SK-N-SH (cell line): ENCODE measurements around the gene ERICH3.

ENCODE experiments used
- RAD21 ChIP-seq: IDR thresholded peaks from 2 replicates; pipeline ENCODE4 v1.6.1; 2012; ENCODE audit warnings: mild to moderate bottlenecking, low read length
- TEAD4 ChIP-seq: IDR thresholded peaks from 2 replicates; pipeline ENCODE4 v1.4.0; 2012; ENCODE audit warnings: mild to moderate bottlenecking, borderline replicate concordance; ENCODE audit not compliant: insufficient read depth
- TF ChIP-seq, protein P1 (sequence below): IDR thresholded peaks from 2 replicates; pipeline ENCODE4; 2012
- TF ChIP-seq, protein P2 (sequence below): IDR thresholded peaks from 2 replicates; pipeline ENCODE4 v1.6.1; 2012; ENCODE audit warnings: mild to moderate bottlenecking, low read depth, low read length, moderate library complexity
- TF ChIP-seq, protein P3 (sequence below): IDR thresholded peaks from 2 replicates; pipeline ENCODE4 v1.4.0; 2012; ENCODE audit warnings: low read depth

DNA sequence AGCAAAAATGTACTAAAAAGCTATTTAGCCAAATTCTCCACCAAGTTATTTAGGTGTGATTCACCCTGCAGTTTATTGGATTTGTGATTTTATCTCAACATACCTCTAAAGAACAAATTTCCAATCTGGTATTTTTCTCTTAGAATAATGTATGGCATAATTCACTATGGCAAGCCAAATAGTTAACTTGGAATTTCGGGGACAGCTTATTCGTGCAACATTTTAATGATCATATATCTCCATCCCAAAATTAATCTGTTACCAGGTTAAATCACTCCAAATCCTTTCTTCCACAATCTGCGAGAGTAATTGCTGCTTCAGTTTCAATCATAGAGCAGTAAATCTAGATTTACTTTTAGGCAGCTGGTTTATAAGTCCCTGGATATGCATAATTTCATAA, 53.4 kb downstream of the ERICH3 start:
- TF ChIP-seq, protein P1, sequence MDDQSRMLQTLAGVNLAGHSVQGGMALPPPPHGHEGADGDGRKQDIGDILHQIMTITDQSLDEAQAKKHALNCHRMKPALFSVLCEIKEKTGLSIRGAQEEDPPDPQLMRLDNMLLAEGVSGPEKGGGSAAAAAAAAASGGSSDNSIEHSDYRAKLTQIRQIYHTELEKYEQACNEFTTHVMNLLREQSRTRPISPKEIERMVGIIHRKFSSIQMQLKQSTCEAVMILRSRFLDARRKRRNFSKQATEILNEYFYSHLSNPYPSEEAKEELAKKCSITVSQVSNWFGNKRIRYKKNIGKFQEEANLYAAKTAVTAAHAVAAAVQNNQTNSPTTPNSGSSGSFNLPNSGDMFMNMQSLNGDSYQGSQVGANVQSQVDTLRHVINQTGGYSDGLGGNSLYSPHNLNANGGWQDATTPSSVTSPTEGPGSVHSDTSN = no peak
- TF ChIP-seq RAD21 (no peak), TEAD4 (no peak)
- TF ChIP-seq, protein P2, sequence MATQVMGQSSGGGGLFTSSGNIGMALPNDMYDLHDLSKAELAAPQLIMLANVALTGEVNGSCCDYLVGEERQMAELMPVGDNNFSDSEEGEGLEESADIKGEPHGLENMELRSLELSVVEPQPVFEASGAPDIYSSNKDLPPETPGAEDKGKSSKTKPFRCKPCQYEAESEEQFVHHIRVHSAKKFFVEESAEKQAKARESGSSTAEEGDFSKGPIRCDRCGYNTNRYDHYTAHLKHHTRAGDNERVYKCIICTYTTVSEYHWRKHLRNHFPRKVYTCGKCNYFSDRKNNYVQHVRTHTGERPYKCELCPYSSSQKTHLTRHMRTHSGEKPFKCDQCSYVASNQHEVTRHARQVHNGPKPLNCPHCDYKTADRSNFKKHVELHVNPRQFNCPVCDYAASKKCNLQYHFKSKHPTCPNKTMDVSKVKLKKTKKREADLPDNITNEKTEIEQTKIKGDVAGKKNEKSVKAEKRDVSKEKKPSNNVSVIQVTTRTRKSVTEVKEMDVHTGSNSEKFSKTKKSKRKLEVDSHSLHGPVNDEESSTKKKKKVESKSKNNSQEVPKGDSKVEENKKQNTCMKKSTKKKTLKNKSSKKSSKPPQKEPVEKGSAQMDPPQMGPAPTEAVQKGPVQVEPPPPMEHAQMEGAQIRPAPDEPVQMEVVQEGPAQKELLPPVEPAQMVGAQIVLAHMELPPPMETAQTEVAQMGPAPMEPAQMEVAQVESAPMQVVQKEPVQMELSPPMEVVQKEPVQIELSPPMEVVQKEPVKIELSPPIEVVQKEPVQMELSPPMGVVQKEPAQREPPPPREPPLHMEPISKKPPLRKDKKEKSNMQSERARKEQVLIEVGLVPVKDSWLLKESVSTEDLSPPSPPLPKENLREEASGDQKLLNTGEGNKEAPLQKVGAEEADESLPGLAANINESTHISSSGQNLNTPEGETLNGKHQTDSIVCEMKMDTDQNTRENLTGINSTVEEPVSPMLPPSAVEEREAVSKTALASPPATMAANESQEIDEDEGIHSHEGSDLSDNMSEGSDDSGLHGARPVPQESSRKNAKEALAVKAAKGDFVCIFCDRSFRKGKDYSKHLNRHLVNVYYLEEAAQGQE = no peak
- TF ChIP-seq, protein P3, sequence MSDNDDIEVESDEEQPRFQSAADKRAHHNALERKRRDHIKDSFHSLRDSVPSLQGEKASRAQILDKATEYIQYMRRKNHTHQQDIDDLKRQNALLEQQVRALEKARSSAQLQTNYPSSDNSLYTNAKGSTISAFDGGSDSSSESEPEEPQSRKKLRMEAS = no peak
